GM21717 (cell line): ENCODE results near the gene CNOT9.

Source experiments
- ATAC-seq: cut with Tn5 transposase; IDR thresholded peaks from one replicate; pipeline ENCODE4 v1.9.1; 2021; ENCODE audit warnings: mild to moderate bottlenecking, moderate library complexity; ENCODE audit not compliant: unreplicated experiment

CNOT9 gene

DNA sequence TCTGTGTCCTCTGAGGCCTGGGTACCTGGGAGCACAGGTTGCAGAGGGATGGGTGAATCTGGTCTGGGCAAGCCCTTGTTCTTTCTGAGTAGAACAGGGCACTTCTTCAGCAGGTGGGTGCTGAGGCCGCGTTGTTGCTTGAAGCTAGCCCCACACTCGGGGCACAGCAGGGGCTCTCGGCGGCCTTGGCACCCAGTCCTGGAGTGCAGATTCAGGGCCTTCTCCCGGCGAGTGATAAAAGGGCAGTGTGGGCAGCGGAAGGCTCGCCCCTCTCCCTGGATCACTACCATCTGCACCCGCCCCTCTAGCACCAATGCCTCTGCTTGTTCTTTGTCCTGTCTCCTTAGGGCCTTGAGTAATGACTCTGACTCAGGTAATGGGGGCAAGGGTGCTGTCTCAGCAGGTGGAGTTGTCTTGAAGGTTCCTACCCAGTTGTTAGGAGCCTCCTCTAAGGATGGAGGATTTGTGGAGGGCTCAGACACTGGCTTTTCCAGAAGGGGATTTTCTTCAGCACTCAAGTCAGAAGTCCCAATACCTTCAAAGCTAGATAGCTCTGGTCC, 75.2 kb downstream of the CNOT9 start:
- no peak for ATAC-seq

GRCh38 chr2:218644721-218645120, 76.1 kb downstream of the CNOT9 start:
- no peak for ATAC-seq

DNA sequence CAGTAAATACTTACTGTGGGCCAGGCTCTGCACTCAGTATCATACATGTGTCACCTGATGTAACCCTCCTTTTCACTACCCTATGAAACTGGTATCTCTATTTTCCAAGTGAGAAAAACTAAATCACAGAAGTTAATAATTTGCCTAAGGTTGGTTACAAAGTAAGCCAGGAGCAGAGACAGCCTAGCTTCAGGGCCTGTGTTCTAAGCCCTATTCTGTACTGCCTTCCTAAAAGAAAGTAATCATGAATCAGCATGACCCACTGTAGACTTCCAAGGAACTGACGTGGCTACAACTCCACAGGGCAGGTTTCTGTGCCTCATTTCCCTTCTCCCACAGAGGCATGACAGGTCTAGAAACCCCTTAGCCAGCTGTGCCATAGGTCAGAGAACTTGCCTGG, 76.5 kb downstream of the CNOT9 start:
- ATAC-seq: no peak
